Frontal cortex (tissue), 4 donors: ENCODE data around the gene SOD3. TPM values are rescaled to one million over a fixed set of nuclear protein-coding genes. Genes with fewer than 3 reads are reported as not detected.

Source experiments
- DNase-seq, 2 donors: peaks; one replicate each; pipeline ENCODE4 v3.0.0; 2012; ENCODE audit warnings: low spot score in 2 of 2
- FAIRE-seq: peaks from 2 replicates; lab custom pipeline; 2012; peaks lifted over from hg19 to GRCh38; lab: Jason Lieb, UNC
- total RNA-seq: library from RNA; depleted of rRNA; stranded (reverse); fragments of >200 nt; gene quantifications from one replicate; pipeline ENCODE4 v1.2.3, GENCODE V29; 2014
- donor health status: control.
- donor health status: control.
- donor health status: control.

The SOD3 gene
- total RNA-seq, 1 donor from 2014 or later: not detected

DNA sequence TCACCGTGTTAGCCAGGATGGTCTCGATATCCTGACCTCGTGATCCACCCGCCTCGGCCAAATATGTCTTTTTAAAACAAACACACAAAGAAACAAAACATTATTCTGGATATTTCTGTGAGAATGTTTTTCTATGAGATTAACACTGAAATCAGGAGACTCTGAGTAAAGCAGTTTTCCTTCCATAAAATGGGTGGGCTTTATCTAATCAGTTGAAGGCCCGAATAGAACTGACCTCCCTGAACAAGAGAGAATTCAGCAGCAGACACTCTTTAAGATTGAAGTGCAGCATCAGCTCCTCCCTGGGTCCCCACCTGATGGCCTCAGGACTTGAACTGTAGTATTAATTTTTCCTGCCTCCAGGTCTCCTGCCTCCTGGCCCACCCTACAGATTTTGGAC is 22.4 kb upstream of the SOD3 start:
- DNase-seq (no peak), FAIRE-seq (no peak)

DNA sequence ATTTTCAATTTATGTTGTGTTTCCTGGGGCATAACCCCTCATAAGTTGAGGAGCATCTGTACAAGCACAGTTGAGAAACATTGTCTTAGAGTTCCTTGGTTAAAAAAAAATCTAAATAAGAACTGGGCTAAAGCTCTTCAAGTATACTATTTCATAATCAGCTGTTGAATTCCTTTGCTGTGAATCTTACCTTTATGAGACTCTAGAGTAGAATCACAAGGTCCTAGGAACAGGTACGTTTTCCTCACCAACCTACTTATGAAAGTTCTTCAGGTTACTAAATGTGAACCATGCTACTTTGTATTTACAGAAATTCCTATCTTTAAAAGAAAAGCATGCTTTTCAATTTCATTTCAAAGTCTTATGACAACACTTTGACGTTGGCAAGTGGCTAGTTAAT is 20.9 kb upstream of the SOD3 start:
- FAIRE-seq (no peak), DNase-seq (no peak)

GRCh38 chr4:24775032-24775605 is 20.3 kb upstream of the SOD3 start:
- FAIRE-seq (no peak), DNase-seq (no peak)

DNA sequence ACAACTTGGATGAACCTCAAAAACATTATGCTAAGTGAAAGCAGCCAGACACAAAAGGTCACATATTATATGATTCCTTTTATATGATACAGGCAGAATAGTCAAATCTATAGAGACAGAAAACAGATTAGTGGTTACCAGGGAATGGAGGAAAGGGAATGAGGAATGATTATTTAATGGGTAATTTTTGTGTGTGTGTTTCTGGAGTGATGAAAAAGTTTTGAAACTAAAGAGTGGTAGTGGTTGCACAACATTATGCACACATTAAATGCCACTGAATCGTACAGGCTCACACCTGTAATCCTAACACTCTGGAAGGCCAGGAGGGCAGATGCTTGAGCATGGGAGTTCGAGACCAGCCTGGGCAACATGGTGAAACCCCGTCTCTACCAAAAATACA is 19.6 kb upstream of the SOD3 start:
- no peak for FAIRE-seq
- DNase-seq: no peak

DNA sequence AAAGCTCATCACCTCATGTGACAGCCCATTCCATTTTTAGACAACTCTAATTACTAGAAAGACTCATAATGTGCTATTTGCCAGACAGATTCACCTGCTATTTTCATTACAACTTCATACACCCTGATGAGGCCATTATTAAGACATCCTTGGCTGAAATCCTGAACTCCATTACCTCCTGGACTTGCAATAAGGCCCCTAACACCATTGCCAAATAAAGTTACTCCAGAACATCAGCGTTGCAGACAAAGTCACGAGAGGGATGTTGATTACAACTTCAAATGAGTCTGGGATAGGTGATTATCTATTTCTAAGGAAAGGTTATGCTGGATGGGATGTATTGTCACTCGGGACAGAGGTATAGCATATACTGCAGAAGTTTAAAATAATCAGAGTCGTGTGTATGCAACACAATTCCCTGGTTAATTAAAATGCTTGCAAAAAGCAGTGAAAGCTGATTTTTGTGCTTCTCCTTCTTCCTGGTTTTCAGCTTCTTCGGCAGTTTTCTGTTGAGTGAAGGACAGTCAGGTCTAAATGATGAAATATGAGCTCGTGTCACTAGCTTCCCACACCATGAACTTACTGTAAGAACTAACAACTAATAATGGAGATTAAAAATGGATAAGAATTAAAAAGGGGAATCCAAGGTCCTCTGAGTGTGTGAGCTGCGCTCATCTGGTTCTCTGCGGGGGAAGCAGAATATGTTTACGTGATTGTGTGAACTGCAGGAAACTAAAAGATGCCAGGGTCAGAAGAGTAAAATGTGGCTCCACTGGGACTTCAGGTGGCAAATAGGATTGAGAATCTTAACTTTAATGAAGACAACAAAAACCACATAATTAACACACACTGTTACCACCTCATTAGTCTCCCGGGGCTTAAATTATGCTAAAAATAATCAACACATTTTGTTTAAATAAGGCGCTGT is 17.6 kb upstream of the SOD3 start:
- DNase-seq: no peak
- FAIRE-seq: no peak

- FAIRE-seq (no peak), DNase-seq (no peak)
Measured at GRCh38 chr4:24778464-24779225, 16.7 kb upstream of the SOD3 start.

GRCh38 chr4:24780936-24781495 is 14.4 kb upstream of the SOD3 start:
- FAIRE-seq: no peak
- no peak for DNase-seq

GRCh38 chr4:24781999-24782745 is 13.2 kb upstream of the SOD3 start:
- FAIRE-seq (no peak), DNase-seq (no peak)

DNA sequence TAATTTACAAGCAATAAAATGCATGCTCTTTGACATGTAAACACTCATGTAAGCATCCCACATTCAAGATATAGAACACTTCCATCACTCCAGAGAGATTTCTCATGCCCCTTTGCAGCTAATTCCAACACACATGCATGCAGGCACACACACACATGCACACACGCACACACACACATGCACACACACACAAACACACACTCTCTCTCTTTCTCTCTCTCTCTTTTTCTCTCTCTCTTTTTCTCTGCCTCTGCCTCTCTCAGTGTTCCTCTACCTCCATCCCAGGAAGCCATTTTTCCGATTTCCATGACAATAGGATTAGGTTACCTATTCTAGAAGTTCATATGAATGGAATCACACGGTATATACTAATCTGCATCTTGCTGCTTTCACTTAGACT is 11.9 kb upstream of the SOD3 start:
- DNase-seq (no peak), FAIRE-seq (no peak)

DNA sequence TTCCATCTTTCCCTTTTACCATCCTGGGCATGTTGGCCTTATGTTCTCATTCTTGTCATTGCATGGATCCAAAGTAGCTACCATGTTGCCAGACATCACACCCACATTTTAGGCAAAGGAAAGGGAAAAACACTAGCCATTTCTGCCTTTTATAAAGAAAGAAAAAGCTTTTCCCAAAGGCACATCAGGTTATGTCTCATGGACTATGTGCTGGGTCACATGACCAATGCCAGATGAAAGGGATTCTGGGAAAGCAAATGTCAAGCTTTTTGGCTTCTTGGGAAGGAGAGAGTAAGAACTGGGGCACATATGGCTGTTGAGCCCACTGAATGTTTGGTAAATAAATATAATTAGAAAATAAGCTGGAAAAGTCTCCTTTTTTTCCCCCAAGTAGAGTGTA is 4.3 kb upstream of the SOD3 start:
- FAIRE-seq: no peak
- DNase-seq: no peak

DNA sequence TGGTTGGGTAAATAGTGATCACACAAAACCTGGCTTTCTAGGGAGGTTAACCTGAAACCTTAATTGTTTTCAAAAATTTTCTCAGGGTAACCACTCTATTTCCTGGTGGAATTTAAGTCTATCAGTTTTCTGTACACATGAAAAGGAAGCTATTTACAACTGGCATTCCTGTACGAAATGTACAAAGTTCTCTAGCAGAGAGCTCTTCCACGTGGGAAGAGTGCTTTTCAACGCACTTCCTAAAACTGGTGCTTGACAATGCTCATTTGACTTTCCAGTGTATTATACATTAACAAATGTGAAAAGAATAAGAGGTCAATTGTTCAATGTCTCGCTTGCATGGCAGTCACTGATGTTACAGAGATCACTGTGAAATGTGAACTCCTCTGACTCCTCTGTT is 2.8 kb upstream of the SOD3 start:
- DNase-seq (no peak), FAIRE-seq (no peak)

DNA sequence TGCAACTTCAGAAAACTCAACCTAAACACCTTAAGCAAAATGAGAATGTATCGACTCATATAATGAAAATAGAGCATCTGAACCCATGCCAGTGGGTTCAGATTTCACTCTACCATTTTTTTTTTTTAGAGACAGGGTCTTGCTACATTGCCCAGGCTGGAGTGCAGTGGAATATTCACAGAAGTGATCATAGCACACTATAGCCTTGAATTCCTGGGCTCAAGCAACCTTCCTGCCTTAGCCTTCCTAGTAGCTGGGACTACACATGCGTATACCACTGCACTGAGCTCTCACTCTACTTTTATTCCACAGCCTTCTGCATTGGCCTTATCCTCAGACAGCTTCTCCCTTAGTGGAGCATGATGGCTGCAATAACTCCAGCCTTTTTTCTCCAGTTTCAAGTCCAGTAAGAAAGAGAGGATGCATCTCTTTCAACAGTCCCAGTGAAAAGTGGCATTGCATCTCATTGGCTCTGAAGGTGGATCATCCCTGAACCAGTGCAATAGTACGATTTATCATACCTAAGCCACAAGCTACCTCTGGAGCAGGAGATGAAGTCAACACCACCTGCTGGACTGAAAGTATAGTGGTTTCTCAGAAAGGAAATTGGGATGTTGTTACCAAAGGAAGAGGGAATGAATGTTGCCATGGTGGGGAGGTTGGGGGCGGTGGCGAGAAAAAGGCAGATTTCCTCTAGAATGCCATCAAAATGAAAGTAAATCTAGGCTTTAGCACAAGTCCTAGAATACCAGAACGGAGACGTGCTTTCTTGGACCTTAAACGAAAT is 2.0 kb upstream of the SOD3 start:
- FAIRE-seq: no peak
- no peak for DNase-seq

DNA sequence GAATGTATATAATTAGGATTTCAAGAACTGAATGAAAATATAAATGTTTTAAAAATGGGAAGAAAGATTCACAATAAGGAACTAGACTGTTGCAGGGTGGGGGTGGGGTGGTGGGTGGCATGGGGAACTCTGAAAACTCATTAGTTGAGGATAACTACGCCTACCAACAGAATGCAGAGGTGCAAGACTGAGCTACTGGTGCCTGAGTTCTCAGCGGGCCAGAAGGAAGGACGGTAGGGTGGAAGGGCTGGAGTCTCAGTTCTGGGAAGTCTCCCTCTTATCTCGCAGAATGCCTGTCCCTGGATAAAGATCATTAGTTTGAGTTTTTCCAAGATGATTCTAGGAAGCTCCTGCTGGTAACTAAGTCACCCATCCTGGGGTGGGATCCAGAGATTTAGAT is 1.3 kb upstream of the SOD3 start:
- no peak for FAIRE-seq
- DNase-seq: no peak

DNA sequence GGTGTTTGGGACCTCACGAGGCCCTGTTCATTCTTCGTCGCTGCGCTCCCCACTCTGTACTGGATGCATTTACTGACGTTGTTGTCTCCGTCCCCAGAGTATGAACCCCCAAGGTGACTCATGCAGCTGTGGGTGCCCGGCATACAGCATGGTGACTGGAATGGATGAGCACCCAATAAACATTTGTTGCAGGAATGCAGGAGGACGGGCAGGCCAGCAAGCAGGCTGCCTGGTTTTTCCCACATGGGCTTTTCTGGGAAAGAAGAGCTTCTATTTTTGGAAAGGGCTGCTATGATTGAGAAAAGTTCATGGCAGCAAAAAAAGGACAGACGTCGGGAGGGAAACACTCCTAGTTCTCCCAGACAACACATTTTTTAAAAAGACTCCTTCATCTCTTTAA is 893 bp upstream of the SOD3 start:
- FAIRE-seq (no peak), DNase-seq (no peak)

DNA sequence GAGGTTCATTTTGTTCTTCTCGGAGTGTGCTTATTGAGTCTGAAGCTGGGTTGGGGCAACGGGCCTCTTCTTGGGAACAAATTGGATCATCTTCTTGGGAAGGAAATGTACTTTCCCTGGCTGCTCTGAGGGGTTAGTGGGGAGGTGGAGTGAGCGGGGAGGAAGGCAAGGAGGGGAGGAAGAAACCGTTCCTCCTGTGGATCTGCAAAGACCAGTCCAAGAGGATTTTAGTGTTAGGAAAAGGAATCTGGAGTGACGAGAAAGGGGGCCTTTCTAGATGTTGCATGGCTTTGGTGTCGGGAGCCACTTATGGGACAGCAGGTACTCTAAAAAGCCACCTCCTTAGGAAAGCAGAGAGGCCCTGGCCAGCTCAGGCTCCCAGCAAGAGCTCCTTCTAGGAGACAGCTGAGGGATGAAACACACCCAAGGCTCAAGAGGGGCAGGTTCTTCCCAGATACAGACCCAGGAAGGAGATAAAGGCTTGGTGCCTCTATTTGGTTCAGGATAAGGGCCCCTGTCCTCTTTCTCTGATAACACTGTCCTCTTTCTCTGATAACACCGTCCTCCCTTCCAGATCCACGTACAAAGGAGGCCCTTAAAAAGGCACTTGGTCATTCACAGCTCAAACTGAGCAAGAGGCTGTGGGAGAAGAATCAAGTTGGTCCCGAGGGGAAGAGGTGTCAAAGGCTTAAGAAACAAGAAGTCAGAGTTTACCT is 451 bp downstream of the SOD3 start:
- no peak for FAIRE-seq
- DNase-seq: no peak

GRCh38 chr4:24796620-24797019 is 1.2 kb downstream of the SOD3 start:
- DNase-seq (no peak), FAIRE-seq (no peak)

GRCh38 chr4:24798036-24798610 is 2.8 kb downstream of the SOD3 start:
- FAIRE-seq (no peak), DNase-seq (no peak)

DNA sequence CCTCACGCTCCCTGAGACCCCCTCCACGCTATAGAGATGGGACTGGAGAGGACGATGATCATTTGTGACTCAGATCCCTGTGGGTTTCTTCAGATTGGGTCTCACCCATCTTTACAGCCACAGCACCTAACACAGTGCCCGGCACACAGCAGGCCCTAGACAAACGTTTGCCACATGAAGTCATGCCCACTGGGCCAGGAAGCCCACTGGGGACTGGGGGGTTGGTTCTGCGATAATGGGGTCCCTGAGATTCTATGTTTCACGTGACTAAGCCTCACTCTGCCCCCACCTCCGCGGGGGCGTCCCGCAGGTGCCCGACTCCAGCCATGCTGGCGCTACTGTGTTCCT is 3.8 kb downstream of the SOD3 start:
- DNase-seq (no peak), FAIRE-seq (no peak)
